WTC11 (cell line): ENCODE results near the gene SH3PXD2A. TPM values are rescaled to one million over a fixed set of nuclear protein-coding genes. Genes with fewer than 3 reads are reported as not detected.

Experiments used
- ATAC-seq: fragments of 200-7000 bp; cut with Tn5 transposase; 2 replicates; pipeline ENCODE4 v1.10.0; 2021; ENCODE audit warnings: mild to moderate bottlenecking, moderate library complexity
- CTCF ChIA-PET: fragments of 300-600 bp; sonication (Branson Sonifier 250); formaldehyde crosslinking; loops from one replicate; lab custom pipeline; 2021; ENCODE audit warnings: antibody characterized with exemption; lab: Charles Lee
- POLR2A ChIA-PET: fragments of 350-600 bp; sonication (Branson Sonifier 250); formaldehyde crosslinking; loops from one replicate; lab custom pipeline; 2021; ENCODE audit warnings: antibody characterized with exemption; lab: Charles Lee
- DNase-seq: peaks from one replicate; pipeline ENCODE4 v3.0.0; 2021; ENCODE audit warnings: low spot score
- H3K27ac Mint-ChIP-seq: 2 replicates; pipeline ENCODE4 v1.8.0; 2021; ENCODE audit warnings: mixed read lengths
- H3K27me3 Mint-ChIP-seq: 2 replicates; pipeline ENCODE4 v1.8.0; 2021; ENCODE audit warnings: low read depth, mild to moderate bottlenecking, moderate library complexity, mixed read lengths
- H3K36me3 Mint-ChIP-seq: 2 replicates; pipeline ENCODE4 v1.8.0; 2021; ENCODE audit warnings: mixed read lengths
- H3K4me1 Mint-ChIP-seq: 2 replicates; pipeline ENCODE4 v1.8.0; 2022; ENCODE audit warnings: mixed read lengths
- H3K4me3 Mint-ChIP-seq: 2 replicates; pipeline ENCODE4 v1.8.0; 2021; ENCODE audit warnings: mild to moderate bottlenecking, moderate library complexity, mixed read lengths
- H3K9me3 Mint-ChIP-seq: 2 replicates; pipeline ENCODE4 v1.8.0; 2021; ENCODE audit warnings: mixed read lengths
- EMX1 ChIP-seq: fragments of 250-450 bp; sonication (Bioruptor Pico); IDR thresholded peaks from 2 replicates; pipeline ENCODE4 v1.8.0; 2021; ENCODE audit warnings: mild to moderate bottlenecking
- ESRRA ChIP-seq: sonication (generic); formaldehyde crosslinking; IDR thresholded peaks from 2 replicates; pipeline ENCODE4 v1.8.1; 2022; ENCODE audit warnings: mild to moderate bottlenecking, missing genetic modification reagents, borderline replicate concordance
- FOXJ3 ChIP-seq: sonication (generic); formaldehyde crosslinking; IDR thresholded peaks from 2 replicates; pipeline ENCODE4 v1.9.0; 2021; ENCODE audit warnings: missing genetic modification reagents, mild to moderate bottlenecking, borderline replicate concordance
- NR2C2 ChIP-seq: sonication (generic); formaldehyde crosslinking; IDR thresholded peaks from 2 replicates; pipeline ENCODE4 v1.8.0; 2022; ENCODE audit warnings: mild to moderate bottlenecking, missing genetic modification reagents
- TCF7 ChIP-seq: sonication (generic); formaldehyde crosslinking; IDR thresholded peaks from 2 replicates; pipeline ENCODE4 v1.8.0; 2022; ENCODE audit warnings: mild to moderate bottlenecking, low read depth, missing genetic modification reagents, moderate library complexity
- ZNF232 ChIP-seq: sonication (generic); formaldehyde crosslinking; IDR thresholded peaks from 2 replicates; pipeline ENCODE4 v1.8.0; 2022; ENCODE audit warnings: mild to moderate bottlenecking, missing genetic modification reagents
- ZNF423 ChIP-seq: fragments of 250-450 bp; sonication (Bioruptor Pico); IDR thresholded peaks from 2 replicates; pipeline ENCODE4 v2.1.2; 2022; ENCODE audit warnings: mild to moderate bottlenecking, moderate library complexity
- total RNA-seq: library from RNA; stranded (reverse); gene quantifications from 3 replicates; pipeline ENCODE4 v1.2.3, GENCODE V29; 2021
- TF ChIP-seq, protein P1 (sequence below): sonication (generic); formaldehyde crosslinking; IDR thresholded peaks from 2 replicates; pipeline ENCODE4 v1.8.1; 2022; ENCODE audit warnings: missing genetic modification reagents, borderline replicate concordance
- TF ChIP-seq, protein P2 (sequence below): sonication (generic); formaldehyde crosslinking; IDR thresholded peaks from 2 replicates; pipeline ENCODE4 v1.8.0; 2023; ENCODE audit warnings: missing genetic modification reagents, mild to moderate bottlenecking, borderline replicate concordance
- TF ChIP-seq, protein P3 (sequence below): fragments of 200-600 bp; IDR thresholded peaks from 2 replicates; pipeline ENCODE4 v1.8.0; 2022; ENCODE audit warnings: antibody characterized with exemption
- TF ChIP-seq, protein P4 (sequence below): fragments of 250-450 bp; sonication (Bioruptor Pico); IDR thresholded peaks from 2 replicates; pipeline ENCODE4 v1.8.0; 2021; ENCODE audit warnings: mild to moderate bottlenecking
- TF ChIP-seq, protein P5 (sequence below): sonication (generic); formaldehyde crosslinking; IDR thresholded peaks from 2 replicates; pipeline ENCODE4 v1.8.1; 2022; ENCODE audit warnings: mild to moderate bottlenecking, missing genetic modification reagents, moderate library complexity, borderline replicate concordance

The SH3PXD2A gene
- total RNA-seq, 1 experiment from 2014 or later, result 15.7 TPM

DNA sequence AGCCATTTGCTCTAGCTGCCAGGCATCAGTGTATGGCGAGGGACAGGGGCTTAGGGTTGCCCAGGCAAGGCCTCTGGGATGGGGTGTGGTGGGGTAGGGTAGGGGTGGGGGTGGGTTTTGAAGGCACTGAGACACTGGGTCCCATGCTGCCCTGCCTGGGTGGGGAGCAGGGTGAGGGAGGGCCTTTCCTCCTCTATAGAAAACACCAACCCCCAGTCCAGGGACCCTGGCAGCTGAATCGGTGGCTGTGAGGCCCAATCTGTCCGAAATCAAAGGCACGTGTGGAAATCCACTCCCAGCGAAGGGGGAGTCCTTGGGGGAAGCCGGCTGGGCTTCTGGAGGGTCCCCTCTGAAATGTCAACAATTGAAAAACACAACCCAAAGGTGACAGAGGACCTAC, 255.5 kb downstream of the SH3PXD2A start:
- H3K9me3 Mint-ChIP-seq, result no peaks in the 10 kb centered on the region
- no peak for ATAC-seq
- H3K27ac Mint-ChIP-seq, result no peak overlapping the region

DNA sequence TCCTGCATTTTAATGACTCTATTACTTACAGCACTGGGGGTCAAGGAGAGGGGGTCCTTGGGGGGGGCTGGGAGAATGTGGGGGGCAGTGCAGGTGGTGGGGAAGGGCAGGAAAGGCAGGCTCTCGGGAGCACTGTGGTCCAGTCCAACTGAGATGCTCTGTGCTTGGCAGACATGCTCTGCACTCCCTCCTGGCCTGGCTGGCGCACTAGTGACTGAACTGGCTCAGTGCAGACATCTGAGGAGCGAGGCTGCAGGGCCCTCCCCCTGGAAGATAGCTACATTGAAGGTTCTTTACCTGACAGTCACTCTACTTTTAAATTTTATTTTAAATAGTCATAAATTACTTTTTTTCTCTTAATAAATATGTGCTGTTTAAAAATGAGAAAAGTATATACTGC, 256.2 kb downstream of the SH3PXD2A start:
- Mint-ChIP-seq H3K4me1 (peaks cover 11% of the 10 kb centered on the region), H3K36me3 (0 out of 2 replicates have a peak, but pooled peaks cover 3% of the 10 kb centered on the region), H3K9me3 (no peaks in the 10 kb centered on the region), H3K27me3 (peaks cover 4% of the 10 kb centered on the region; the same call in 1 of the 2 replicates), H3K27ac (no peak overlapping the region), H3K4me3 (no peak overlapping the region)
- ChIA-PET POLR2A (no interaction called here), CTCF (interaction anchor here (0.6 to 4.4 kb wide), 16 partner anchors 10 to 190 kb away, joined by 3 to 105 read pairs (median 6); no protein-coding TSS in a partner anchor)
- no peak for DNase-seq
- TF ChIP-seq, protein P1, sequence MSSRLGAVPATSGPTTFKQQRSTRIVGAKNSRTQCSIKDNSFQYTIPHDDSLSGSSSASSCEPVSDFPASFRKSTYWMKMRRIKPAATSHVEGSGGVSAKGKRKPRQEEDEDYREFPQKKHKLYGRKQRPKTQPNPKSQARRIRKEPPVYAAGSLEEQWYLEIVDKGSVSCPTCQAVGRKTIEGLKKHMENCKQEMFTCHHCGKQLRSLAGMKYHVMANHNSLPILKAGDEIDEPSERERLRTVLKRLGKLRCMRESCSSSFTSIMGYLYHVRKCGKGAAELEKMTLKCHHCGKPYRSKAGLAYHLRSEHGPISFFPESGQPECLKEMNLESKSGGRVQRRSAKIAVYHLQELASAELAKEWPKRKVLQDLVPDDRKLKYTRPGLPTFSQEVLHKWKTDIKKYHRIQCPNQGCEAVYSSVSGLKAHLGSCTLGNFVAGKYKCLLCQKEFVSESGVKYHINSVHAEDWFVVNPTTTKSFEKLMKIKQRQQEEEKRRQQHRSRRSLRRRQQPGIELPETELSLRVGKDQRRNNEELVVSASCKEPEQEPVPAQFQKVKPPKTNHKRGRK (CRISPR knock-in tag), result no peak
- TF ChIP-seq ESRRA (CRISPR knock-in tag) (no peak), FOXJ3 (CRISPR knock-in tag) (no peak)
- TF ChIP-seq, protein P2, sequence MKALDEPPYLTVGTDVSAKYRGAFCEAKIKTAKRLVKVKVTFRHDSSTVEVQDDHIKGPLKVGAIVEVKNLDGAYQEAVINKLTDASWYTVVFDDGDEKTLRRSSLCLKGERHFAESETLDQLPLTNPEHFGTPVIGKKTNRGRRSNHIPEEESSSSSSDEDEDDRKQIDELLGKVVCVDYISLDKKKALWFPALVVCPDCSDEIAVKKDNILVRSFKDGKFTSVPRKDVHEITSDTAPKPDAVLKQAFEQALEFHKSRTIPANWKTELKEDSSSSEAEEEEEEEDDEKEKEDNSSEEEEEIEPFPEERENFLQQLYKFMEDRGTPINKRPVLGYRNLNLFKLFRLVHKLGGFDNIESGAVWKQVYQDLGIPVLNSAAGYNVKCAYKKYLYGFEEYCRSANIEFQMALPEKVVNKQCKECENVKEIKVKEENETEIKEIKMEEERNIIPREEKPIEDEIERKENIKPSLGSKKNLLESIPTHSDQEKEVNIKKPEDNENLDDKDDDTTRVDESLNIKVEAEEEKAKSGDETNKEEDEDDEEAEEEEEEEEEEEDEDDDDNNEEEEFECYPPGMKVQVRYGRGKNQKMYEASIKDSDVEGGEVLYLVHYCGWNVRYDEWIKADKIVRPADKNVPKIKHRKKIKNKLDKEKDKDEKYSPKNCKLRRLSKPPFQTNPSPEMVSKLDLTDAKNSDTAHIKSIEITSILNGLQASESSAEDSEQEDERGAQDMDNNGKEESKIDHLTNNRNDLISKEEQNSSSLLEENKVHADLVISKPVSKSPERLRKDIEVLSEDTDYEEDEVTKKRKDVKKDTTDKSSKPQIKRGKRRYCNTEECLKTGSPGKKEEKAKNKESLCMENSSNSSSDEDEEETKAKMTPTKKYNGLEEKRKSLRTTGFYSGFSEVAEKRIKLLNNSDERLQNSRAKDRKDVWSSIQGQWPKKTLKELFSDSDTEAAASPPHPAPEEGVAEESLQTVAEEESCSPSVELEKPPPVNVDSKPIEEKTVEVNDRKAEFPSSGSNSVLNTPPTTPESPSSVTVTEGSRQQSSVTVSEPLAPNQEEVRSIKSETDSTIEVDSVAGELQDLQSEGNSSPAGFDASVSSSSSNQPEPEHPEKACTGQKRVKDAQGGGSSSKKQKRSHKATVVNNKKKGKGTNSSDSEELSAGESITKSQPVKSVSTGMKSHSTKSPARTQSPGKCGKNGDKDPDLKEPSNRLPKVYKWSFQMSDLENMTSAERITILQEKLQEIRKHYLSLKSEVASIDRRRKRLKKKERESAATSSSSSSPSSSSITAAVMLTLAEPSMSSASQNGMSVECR (CRISPR knock-in tag), result no peak
- TF ChIP-seq, protein P3, sequence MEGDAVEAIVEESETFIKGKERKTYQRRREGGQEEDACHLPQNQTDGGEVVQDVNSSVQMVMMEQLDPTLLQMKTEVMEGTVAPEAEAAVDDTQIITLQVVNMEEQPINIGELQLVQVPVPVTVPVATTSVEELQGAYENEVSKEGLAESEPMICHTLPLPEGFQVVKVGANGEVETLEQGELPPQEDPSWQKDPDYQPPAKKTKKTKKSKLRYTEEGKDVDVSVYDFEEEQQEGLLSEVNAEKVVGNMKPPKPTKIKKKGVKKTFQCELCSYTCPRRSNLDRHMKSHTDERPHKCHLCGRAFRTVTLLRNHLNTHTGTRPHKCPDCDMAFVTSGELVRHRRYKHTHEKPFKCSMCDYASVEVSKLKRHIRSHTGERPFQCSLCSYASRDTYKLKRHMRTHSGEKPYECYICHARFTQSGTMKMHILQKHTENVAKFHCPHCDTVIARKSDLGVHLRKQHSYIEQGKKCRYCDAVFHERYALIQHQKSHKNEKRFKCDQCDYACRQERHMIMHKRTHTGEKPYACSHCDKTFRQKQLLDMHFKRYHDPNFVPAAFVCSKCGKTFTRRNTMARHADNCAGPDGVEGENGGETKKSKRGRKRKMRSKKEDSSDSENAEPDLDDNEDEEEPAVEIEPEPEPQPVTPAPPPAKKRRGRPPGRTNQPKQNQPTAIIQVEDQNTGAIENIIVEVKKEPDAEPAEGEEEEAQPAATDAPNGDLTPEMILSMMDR, result no peak
- ATAC-seq, result no peak

More for the DNA sequence above, 255.5 kb downstream of the SH3PXD2A start:
- H3K36me3 Mint-ChIP-seq, result 0 out of 2 replicates have a peak, but pooled peaks cover 3% of the 10 kb centered on the region
- POLR2A ChIA-PET, result no interaction called here
- H3K27me3 Mint-ChIP-seq, result peaks cover 4% of the 10 kb centered on the region; the same call in 1 of the 2 replicates
- DNase-seq, result no peak
- H3K4me3 Mint-ChIP-seq, result no peak overlapping the region
- TF ChIP-seq EMX1 (no peak), NR2C2 (CRISPR knock-in tag) (no peak), ZNF423 (no peak), ZNF232 (CRISPR knock-in tag) (no peak), TCF7 (CRISPR knock-in tag) (no peak)
- TF ChIP-seq, protein P4, sequence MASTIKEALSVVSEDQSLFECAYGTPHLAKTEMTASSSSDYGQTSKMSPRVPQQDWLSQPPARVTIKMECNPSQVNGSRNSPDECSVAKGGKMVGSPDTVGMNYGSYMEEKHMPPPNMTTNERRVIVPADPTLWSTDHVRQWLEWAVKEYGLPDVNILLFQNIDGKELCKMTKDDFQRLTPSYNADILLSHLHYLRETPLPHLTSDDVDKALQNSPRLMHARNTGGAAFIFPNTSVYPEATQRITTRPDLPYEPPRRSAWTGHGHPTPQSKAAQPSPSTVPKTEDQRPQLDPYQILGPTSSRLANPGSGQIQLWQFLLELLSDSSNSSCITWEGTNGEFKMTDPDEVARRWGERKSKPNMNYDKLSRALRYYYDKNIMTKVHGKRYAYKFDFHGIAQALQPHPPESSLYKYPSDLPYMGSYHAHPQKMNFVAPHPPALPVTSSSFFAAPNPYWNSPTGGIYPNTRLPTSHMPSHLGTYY (CRISPR knock-in tag), result no peak
- TF ChIP-seq, protein P5, sequence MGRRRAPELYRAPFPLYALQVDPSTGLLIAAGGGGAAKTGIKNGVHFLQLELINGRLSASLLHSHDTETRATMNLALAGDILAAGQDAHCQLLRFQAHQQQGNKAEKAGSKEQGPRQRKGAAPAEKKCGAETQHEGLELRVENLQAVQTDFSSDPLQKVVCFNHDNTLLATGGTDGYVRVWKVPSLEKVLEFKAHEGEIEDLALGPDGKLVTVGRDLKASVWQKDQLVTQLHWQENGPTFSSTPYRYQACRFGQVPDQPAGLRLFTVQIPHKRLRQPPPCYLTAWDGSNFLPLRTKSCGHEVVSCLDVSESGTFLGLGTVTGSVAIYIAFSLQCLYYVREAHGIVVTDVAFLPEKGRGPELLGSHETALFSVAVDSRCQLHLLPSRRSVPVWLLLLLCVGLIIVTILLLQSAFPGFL (CRISPR knock-in tag), result no peak
- TF ChIP-seq, all 79 proteins: peak for 0
- CTCF ChIA-PET, result interaction anchor here (0.6 to 4.4 kb wide), 7 partner anchors 11 to 86 kb away, joined by 4 to 105 read pairs (median 13); no protein-coding TSS in a partner anchor
- H3K4me1 Mint-ChIP-seq, result peaks cover 11% of the 10 kb centered on the region
